NCI-H524 (cell line): ENCODE results near the gene GRM8.
A peak's percentile ranks its signal among the peaks of the same experiment; 100 is the strongest.

ENCODE experiments used
- DNase-seq, 2 experiments: peaks; one replicate each; lab custom pipeline; 2025; lab: John Stamatoyannopoulos, UW

The GRM8 gene

GRCh38 chr7:127230192-127230925, 22.4 kb downstream of the GRM8 start:
- no peak for DNase-seq

- no peak for DNase-seq
These were observed 25.9 kb downstream of the GRM8 start for GRCh38 chr7:127226685-127227374.

DNA sequence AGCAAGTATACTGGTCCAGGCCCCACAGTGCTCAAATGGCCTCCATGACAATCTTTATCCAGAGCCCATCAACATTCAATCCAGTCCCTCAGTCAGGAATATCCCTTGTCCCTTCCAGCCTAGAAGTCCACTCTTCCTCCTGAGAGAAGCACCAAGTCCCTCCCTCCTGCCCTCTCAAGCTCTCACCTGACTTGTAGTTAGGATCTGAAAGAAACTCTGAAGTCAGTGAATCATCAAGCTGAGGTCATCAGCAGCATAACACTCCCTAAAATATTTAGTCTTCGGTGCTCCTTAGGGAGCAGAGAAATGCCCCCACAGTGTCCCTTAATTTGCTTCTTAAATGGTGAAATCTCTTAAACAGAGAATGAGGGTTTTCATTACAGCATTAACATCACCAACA, 31.0 kb downstream of the GRM8 start:
- DNase-seq: no peak

DNA sequence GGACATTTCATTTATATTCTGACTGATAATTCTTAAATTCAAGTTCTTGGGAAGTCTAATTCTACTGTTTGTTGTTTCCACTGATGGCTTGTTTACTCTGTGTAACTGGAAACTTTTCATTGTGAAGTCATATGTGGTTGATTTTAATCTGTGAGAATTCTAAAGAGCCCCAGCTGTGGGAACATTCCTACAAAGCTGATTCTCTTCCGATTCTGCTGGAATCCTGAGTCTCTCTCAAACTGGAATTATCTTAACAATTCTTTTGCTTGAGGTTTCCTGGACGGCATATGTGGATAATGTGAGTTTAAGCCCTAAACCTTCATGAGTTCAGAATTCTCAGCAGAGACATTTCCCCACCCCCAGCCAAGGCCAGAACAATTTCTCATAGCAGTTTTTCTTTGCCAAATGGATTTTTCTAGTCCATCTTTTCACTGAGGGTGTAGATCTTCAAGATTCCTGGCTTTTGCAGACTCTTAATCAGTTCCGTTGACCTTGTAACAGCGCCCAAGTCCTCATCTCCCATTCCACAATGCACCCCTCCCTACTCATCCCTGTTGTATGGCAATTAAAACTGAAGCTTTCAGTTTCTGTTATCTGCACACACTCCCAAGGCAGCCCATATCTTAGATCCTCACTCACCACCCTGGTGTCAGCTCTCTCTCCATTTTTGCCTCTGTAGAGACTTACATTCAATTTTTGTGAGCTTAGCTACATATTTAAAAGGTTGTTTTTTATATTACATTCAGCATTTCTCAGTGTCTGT, 37.6 kb downstream of the GRM8 start:
- no peak for DNase-seq

GRCh38 chr7:127209886-127210285, 42.9 kb downstream of the GRM8 start:
- no peak for DNase-seq

- no peak for DNase-seq
These were observed 43.9 kb downstream of the GRM8 start for GRCh38 chr7:127208860-127209259.

DNA sequence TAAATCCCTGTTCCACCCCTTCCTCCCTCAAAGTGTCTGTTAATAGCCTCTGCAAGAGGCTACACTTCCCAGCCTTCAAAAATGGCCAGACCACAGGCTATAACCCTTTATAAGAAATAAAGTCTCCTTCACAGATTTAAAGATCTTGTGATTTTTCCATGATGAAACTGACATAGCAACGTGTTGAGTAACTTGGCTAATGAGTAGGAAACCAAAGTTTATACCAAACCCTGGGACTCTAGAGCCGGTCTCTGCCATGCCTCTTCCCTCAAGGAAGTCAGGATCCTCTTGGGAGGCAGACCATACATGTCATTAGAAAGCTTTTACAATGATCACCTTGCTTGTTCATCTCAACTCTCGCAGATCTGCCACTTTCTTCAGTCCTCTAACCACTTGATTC, 44.4 kb downstream of the GRM8 start:
- DNase-seq: no peak

DNA sequence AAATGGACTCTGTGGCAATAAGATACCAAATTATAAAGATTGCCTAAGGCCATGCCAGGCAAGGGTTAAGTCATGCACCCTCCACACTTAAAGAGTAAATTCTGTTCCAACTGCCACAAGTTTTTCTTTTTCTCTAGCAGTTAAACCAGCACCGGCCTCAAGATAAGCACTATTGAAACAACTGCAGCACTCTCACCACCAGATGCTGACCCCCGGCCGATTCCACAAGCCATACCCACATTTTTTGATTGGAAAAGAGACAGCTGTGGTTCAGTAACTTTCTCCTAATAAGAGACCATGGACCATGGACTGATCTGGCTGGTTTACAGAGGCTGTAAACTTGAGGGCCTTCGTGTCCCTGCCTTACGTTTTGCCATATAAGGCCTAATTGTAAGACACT, 44.9 kb downstream of the GRM8 start:
- DNase-seq: no peak

GRCh38 chr7:127207230-127207629, 45.5 kb downstream of the GRM8 start:
- no peak for DNase-seq

GRCh38 chr7:127194571-127194970, 58.2 kb downstream of the GRM8 start:
- no peak for DNase-seq

- DNase-seq: peak; percentile 62 to 82
These were observed 62.9 kb downstream of the GRM8 start for GRCh38 chr7:127189886-127190285.

DNA sequence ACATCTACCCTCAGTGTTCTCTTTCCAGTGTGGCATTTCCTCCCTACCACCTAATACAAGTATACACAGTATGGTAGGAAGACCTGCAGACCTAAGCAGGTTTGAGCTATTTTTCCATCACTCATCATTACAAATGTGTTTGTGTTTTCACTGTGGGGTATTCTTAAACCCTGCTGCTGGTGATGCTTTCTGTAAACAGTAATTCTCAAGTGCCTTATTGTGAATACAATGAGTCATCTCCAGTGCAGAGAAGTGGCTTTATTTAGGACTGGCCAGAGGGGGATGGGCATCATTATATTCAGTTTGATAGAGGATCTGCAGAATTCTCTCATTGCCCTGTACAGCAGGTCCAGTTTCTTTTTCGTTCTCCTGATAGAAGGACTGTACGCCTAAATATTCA, 63.7 kb downstream of the GRM8 start:
- peak in 1 of 2 experiments; percentile 13 for DNase-seq

DNA sequence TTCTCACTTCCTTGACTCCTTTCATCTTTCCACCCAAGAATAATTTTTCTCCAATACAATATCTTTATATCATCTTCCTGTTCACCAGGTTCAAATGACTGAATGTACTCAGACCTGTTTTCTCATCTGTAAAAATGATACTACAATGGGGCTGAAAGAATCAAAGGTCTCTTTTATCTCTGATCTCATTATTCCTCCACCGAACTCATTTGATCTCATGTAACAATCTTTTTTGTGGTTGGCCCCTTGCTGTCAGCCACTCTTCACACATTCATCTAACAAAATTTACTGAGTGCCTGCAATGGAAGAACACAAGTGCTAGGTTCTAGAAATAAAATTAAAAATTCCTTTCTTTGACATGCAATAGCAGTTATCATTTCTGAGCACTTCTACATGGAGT, 65.0 kb downstream of the GRM8 start:
- no peak for DNase-seq

DNA sequence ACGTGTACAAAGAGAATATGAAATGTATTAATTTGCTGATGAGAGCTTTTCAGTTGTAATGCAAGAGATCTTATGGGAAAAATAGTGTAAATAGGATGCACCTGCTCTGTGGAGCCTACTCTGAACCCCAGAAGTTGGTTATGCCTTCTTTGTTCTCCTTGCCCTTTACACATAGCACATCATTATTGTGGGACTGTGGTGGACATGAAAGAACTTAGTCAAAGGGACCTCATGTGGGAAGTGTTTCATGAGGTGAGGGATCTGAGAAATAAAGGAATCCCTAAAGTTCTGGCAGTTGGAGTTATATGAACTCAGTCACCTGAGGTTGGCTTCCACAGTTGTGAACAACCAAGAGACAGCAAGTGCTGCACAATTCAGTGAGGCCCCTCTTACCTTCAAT, 66.1 kb downstream of the GRM8 start:
- DNase-seq: no peak

GRCh38 chr7:127177156-127177555, 75.6 kb downstream of the GRM8 start:
- no peak for DNase-seq

DNA sequence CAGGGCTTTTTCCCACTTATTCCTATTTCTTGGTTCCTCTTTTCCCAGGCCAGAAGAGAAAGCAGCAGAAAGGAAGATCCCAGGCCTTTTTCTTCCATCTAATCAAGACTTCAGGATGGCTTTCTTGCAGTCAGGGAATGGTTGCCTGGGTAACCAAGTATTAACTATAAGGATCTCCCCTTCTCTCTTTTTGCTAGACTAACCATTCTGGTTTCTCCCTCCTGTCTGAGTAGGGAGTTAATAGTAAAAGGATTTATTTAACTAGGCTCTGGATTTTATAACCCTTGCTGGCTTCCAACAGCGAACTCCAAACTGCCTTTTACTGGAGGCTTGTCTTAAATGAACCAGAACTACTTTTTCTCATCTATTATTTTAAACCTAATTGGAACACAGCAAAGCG, 90.4 kb downstream of the GRM8 start:
- DNase-seq: no peak

DNA sequence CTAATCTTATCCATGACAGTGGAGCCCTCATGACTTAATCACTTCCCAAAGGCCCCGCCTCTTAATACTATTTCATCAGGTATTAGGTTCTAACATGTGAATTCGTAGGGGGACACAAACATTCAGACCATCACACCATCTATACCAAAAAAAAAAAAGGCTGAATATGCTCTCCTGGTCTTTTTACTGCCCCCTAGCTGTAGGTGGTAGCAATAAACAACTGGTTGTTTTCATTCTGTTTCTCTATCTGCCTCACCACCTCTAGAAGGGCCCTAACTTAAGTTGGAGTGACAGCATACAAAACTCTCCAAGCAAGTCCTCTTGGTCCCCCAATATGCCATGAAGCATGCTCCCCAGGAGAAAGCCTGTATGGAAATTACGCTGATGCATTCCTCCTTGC, 94.1 kb downstream of the GRM8 start:
- no peak for DNase-seq

GRCh38 chr7:127154958-127155357, 97.8 kb downstream of the GRM8 start:
- peak in 1 of 2 experiments; percentile 19 for DNase-seq

GRCh38 chr7:127154101-127154500, 98.6 kb downstream of the GRM8 start:
- no peak for DNase-seq

- no peak for DNase-seq
These were observed 99.4 kb downstream of the GRM8 start for GRCh38 chr7:127153315-127153714.

GRCh38 chr7:127152423-127152822, 100.3 kb downstream of the GRM8 start:
- no peak for DNase-seq

GRCh38 chr7:127151379-127151778, 101.4 kb downstream of the GRM8 start:
- no peak for DNase-seq

DNA sequence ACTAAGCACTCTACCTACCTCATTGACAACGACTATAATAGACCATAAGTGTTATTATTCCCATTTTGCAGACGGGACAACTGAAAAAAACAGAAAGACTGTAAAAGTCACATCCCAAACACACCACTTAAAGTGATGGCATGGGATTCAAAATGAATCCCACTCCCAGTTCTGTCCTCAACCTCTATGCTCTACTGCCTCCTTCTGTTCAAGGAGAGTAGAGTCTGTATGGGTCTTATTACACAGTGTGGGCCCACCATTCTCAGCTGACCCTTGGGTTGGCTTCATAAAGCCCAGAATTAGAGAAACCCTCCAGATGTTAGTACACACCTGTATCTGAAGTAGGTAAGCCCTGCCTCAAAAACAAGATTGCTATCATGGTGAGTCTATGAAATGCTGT, 102.2 kb downstream of the GRM8 start:
- no peak for DNase-seq
